Measurements from ENCODE around the gene PTRHD1. TPM values are rescaled to one million over a fixed set of nuclear protein-coding genes. Genes with fewer than 3 reads are reported as not detected.

The PTRHD1 gene
- total and polyA plus RNA-seq, 8 donors: 8.2 to 16.0 (median 11.9) TPM

- FAIRE-seq (no peak), ATAC-seq (peak in 3 of 4 donors; percentile 71 to 91 (median 80)), DNase-seq (no peak)
- WGBS, 2 donors: 88 to 89% methylated on average over 6 of the region's 6 CpGs
- no peaks in the 10 kb centered on the region for H3K9me3 ChIP-seq
- H3K4me3 ChIP-seq: no peak overlapping the region
- H3K36me3 ChIP-seq: no peaks in the 10 kb centered on the region
- no peaks in the 10 kb centered on the region for H3K27me3 ChIP-seq
- no peaks in the 10 kb centered on the region for H3K4me1 ChIP-seq
- H3K27ac ChIP-seq: no peak overlapping the region
- intact Hi-C loops (cut with DNase I): no loop called here
- no peak for TF ChIP-seq CTCF (IDR thresholded peaks at IDR 0.05)
Measured at GRCh38 chr2:24785671-24786321, 7.4 kb downstream of the PTRHD1 start.

GRCh38 chr2:24783641-24784040 lies 9.6 kb downstream of the PTRHD1 start:
- intact Hi-C loops (cut with DNase I): no loop called here
- H3K36me3 ChIP-seq: no peaks in the 10 kb centered on the region
- H3K4me3 ChIP-seq: no peak overlapping the region
- no peak for DNase-seq
- ATAC-seq: no peak
- no peak for TF ChIP-seq CTCF (IDR thresholded peaks at IDR 0.05)
- no peaks in the 10 kb centered on the region for H3K4me1 ChIP-seq
- FAIRE-seq: no peak
- H3K27me3 ChIP-seq: no peaks in the 10 kb centered on the region
- no peaks in the 10 kb centered on the region for H3K9me3 ChIP-seq
- 92 to 94% methylated on average over 3 of the region's 3 CpGs for WGBS, 2 donors
- no peak overlapping the region for H3K27ac ChIP-seq

- peak overlapping the region in 2 of 4 donors; percentile 47 to 52 for H3K27ac ChIP-seq
- peak; percentile 52 to 82 (median 68) for ATAC-seq
- DNase-seq: no peak
- no peak overlapping the region for H3K4me3 ChIP-seq
- WGBS, 2 donors: 40 to 56% methylated on average over 2 of the region's 2 CpGs
- H3K4me1 ChIP-seq: no peaks in the 10 kb centered on the region
- no peak for TF ChIP-seq CTCF (IDR thresholded peaks at IDR 0.05)
- H3K9me3 ChIP-seq: no peaks in the 10 kb centered on the region
- H3K36me3 ChIP-seq: no peaks in the 10 kb centered on the region
- no peak for FAIRE-seq
- intact Hi-C loops (cut with DNase I): no loop called here
- no peaks in the 10 kb centered on the region for H3K27me3 ChIP-seq
Measured at GRCh38 chr2:24779116-24779515, 14.1 kb downstream of the PTRHD1 start.

- WGBS, 2 donors: 74 to 83% methylated on average over 3 of the region's 3 CpGs
- Histone ChIP-seq H3K4me3 (no peak overlapping the region), H3K36me3 (no peaks in the 10 kb centered on the region), H3K27ac (no peak overlapping the region), H3K27me3 (no peaks in the 10 kb centered on the region), H3K9me3 (no peaks in the 10 kb centered on the region), H3K4me1 (no peaks in the 10 kb centered on the region)
- ATAC-seq (no peak), FAIRE-seq (no peak), DNase-seq (no peak)
- intact Hi-C loops (cut with DNase I): no loop called here
- TF ChIP-seq CTCF (IDR thresholded peaks at IDR 0.05): no peak
Measured at GRCh38 chr2:24774373-24774772, 18.8 kb downstream of the PTRHD1 start.

GRCh38 chr2:24771764-24772586 lies 21.2 kb downstream of the PTRHD1 start:
- TF ChIP-seq CTCF (IDR thresholded peaks at IDR 0.05): no peak
- no peak for ATAC-seq
- Histone ChIP-seq H3K4me3 (no peak overlapping the region), H3K27ac (no peak overlapping the region), H3K36me3 (peaks cover 0 to 12% (median 0%) of the 10 kb centered on the region in 3 donors), H3K4me1 (no peaks in the 10 kb centered on the region), H3K27me3 (no peaks in the 10 kb centered on the region), H3K9me3 (no peaks in the 10 kb centered on the region)
- 93 to 95% methylated on average over 5 of the region's 5 CpGs for WGBS, 2 donors
- no peak for DNase-seq
- FAIRE-seq: no peak
- intact Hi-C loops (cut with DNase I): no loop called here

Data from pancreas (tissue), 10 donors.